T follicular helper cell (primary cell): Measurements from ENCODE around the gene MVB12B.

Experiments used
- DNase-seq: peaks from one replicate; pipeline ENCODE4 v3.0.0-alpha.2; 2020; ENCODE audit warnings: low read depth

MVB12B gene

GRCh38 chr9:126505697-126506346 lies 179.2 kb downstream of the MVB12B start:
- no peak for DNase-seq

DNA sequence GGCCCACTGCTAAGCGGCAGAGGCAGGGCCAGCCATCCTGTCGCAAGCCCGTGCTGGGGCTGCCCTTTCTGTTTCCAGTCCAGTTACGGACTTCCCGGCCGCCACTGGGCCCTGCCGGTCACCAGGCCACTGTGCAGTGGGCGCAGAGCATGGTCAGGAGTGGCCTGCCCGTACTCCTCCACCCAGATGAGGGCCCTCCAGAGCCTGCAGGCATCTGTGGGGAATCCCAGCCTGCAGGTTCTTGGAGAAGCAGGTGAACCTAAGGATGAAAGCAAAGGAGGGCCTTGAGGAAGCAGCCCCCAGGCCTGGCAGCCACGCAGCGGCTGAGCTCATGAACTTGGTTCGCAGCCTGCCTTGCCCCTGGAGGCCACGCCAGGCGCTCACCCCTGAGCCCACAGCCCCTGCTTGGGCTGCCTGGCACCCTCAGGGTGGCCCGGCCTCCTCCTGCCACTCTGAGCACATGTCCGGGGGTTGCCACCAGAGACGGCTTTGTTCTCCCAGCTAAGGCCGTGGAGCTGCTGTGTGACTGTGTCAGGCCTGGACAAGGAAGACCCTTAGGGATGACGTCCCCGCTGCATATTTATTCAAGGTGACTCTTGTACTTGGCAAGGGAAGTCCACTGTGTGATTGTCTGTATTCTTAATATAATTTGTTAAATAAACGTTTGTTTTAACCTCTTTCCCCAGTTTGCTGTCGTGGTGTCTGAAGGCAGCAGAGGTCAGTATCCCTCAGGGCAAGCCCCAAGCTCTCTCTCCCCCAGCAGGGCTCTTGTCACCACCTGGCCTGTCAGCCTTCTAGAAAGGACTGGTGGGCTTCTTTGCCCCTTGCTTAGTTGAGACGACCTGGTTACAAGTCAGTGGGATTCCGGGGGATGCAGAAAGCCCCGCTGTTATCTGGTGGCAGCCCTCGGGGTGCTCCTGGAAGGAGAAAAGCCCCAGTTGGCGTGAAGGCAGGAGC lies 180.0 kb downstream of the MVB12B start:
- no peak for DNase-seq

GRCh38 chr9:126507318-126508109 lies 180.9 kb downstream of the MVB12B start:
- no peak for DNase-seq

DNA sequence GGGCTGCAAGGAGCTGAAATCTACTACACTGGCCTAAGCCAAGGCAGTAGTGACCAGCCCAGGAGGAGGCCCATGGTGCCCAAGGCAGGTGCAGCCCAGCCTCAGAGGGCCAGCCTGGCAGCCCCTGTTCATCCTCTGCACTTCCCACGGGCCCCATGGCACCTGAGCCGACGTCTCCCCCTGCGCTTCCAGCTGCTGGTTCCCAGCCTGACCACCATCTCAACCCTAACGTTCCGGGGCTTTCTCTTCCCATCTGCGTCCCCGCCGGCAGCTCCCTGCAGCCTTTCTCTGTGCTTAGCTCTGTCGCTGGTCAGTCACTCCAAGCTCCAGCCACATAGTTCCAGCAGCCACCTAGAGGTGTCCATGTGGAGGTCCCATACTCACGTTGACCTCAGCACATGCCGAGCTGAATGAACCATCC lies 181.6 kb downstream of the MVB12B start:
- no peak for DNase-seq

DNA sequence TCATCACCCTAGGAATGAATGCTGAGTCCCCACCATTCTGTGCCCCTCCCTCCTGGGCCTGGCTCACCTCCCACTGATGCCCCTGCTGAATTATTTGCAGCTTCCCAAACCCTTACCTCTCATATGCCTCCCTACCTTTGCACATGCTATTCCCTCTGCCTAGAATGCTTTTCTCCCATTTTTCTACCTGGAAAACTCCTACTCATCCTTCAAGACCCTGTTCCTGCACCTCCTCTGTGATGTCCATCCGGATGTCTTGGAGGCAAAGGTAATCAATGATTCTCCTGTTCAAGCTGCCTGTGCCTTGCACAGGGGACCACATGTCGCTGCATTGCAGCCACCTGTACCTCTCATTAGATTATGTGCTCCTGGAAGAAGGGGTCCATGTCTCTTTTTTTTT lies 182.3 kb downstream of the MVB12B start:
- no peak for DNase-seq

GRCh38 chr9:126509718-126510117 lies 183.1 kb downstream of the MVB12B start:
- no peak for DNase-seq

DNA sequence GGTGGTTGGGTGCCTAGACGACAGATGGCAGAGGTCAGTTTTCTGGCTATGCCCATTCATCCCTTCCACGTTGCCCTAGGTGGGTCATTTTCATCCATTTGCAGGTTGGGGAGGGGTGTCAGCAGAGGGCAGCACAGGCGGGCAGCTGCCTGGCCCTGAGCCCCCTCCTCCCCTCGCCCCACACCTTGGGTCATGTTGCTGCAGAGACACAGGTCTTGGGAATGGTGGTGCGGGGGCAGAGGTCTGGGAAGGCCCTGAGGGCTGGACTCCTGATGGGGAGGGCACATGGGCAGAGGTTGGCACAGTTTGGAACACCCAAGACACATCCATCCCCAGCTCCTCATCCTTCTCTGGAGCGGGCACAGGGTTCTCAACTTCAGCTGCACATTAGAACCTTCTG lies 183.9 kb downstream of the MVB12B start:
- DNase-seq = no peak

DNA sequence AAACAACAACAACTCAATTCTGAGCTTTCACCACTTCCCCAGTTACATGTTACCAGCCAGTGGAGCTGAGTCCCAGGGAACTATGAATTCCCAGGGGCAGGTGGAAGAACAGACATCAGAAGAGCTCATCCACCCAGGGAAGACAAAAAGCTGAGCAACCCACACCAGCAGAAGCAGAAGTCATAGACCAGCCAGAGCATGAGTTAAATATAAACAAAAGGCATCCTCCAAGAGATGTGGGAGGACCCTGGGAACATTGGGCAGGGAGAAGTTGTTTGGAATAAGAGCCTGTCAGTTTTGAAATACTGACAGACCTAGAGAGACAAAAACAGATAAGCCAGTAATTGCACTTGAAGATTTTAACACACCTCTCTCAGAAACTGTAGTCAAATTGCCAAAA lies 184.8 kb downstream of the MVB12B start:
- no peak for DNase-seq

- DNase-seq = no peak
These were observed 186.8 kb downstream of the MVB12B start for GRCh38 chr9:126513159-126514036.

- no peak for DNase-seq
These were observed 187.6 kb downstream of the MVB12B start for GRCh38 chr9:126514037-126514821.

- DNase-seq = no peak
These were observed 188.6 kb downstream of the MVB12B start for GRCh38 chr9:126515001-126515872.

DNA sequence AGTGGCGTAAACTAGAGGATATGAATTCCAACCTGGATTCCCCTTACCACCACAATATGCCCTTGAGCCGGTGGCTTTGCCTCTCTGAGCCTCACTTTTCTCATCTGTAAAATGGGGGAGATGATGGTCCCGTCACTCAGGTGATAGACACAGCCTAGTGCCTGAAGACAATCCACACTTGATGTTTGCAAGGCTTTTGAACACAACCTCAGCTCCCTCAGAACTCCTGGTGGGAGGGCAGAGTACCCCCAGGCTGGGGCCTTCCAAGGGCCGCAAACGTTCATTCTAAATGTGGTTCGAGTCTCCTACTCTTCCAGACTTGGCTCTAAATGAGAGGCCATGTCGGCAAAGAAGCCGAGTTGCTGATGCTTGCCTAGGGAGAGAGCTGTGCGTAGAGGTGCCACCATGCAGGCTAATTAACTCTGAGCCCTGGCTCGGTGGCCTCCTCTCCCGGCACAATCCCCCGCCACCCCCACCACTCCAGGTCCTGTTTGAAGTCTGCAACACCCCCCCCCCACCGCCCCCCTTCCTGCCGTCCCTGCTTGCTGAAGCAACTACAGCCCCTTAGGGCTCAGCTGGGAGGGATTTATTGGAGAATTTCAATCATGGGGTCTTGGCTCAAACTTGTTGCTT lies 189.4 kb downstream of the MVB12B start:
- DNase-seq = no peak

DNA sequence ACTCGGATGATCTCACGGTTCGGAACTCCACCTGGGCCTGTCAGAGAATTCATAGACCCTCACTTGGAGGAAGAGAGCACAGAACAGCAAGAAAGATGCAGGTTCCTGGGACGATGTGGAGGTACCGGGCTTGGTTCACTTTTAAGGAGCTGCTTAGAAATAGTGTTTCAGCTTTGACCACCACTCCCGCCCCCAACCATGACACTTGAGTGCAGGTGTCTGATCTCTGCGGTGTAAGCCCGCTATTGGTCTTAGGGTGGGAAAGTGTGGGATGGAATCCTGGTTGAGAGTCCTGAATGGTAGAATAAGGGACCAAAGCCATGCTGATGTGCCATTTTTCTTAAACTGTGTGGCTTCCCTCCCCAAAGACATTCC lies 189.9 kb downstream of the MVB12B start:
- no peak for DNase-seq

GRCh38 chr9:126516936-126517832 lies 190.6 kb downstream of the MVB12B start:
- no peak for DNase-seq

- no peak for DNase-seq
These were observed 191.3 kb downstream of the MVB12B start for GRCh38 chr9:126517833-126518356.

- no peak for DNase-seq
These were observed 192.1 kb downstream of the MVB12B start for GRCh38 chr9:126518763-126519162.

DNA sequence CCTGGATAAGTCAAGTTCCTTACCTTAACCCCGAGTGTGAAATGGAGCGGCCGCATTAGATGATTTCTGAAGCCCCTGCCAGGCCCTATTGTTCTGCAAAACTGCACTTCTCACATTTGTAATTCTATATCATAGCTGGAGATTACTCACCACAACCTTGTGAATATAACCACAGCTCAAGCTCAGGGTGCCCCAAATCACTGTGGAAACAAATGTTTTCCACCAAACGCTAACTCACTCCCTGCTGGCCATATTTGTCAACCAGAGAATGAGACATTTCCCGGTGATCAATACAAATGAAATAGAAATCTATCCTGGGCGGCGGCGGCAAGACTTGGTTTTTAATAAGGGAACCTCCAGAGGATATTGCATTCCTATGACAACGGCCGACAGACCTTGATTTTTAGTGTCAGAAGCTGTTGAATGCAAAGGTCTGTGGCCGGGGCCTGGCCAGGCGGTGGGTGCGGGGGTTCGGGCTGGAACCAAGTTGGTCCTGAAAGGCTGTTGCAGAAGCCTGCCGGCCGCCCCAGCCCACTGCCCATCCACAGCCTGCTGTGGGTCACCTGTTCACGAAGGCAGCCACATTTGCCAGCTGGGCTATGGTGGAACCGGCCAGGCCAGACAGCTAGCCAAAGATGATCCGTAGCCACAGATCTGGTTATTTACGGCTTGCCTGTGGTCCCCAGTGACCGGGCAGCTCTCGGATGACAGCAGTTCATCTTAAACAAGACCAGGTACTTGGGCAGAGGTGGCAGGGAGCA lies 193.2 kb downstream of the MVB12B start:
- no peak for DNase-seq
